ENCODE results near the gene PCDHA1.
"Not testable (repeated sequence)": the region's sequence is repeated elsewhere in the genome, so short reads cannot be mapped to it uniquely, and the experiment has no call there.

The PCDHA1 gene

GRCh38 chr5:140795259-140795641 lies 9.3 kb downstream of the PCDHA1 start:
- no peak for DNase-seq (ENCODE audit: extremely low read depth, insufficient read length)
- no peak for TF ChIP-seq CTCF (IDR thresholded peaks at IDR 0.05; ENCODE audit: insufficient read depth, low read length, poor library complexity, severe bottlenecking)
- H3K4me3 ChIP-seq (replicated peaks; ENCODE audit: low read depth, low read length): no peak overlapping the region
- no peaks in the 10 kb centered on the region for H3K27me3 ChIP-seq (replicated peaks; ENCODE audit: control insufficient read depth, insufficient read depth, low read length)
- no peaks in the 10 kb centered on the region for H3K36me3 ChIP-seq (ENCODE audit: control insufficient read depth, insufficient read depth, low read length)

- not testable (repeated sequence) for H3K36me3 ChIP-seq (ENCODE audit: control insufficient read depth, insufficient read depth, low read length); DNase-seq (ENCODE audit: extremely low read depth, insufficient read length); H3K27me3 ChIP-seq (replicated peaks; ENCODE audit: control insufficient read depth, insufficient read depth, low read length); H3K4me3 ChIP-seq (replicated peaks; ENCODE audit: low read depth, low read length)
Observed at GRCh38 chr5:140796072-140796717, 10.3 kb downstream of the PCDHA1 start.

- Histone ChIP-seq H3K36me3 (ENCODE audit: control insufficient read depth, insufficient read depth, low read length) (no peaks in the 10 kb centered on the region), H3K4me3 (replicated peaks; ENCODE audit: low read depth, low read length) (no peak overlapping the region), H3K27me3 (replicated peaks; ENCODE audit: control insufficient read depth, insufficient read depth, low read length) (no peaks in the 10 kb centered on the region)
- DNase-seq (ENCODE audit: extremely low read depth, insufficient read length): no peak
- TF ChIP-seq CTCF (IDR thresholded peaks at IDR 0.05; ENCODE audit: insufficient read depth, low read length, poor library complexity, severe bottlenecking): no peak
Observed at GRCh38 chr5:140796718-140797095, 10.8 kb downstream of the PCDHA1 start.

- Histone ChIP-seq H3K36me3 (ENCODE audit: control insufficient read depth, insufficient read depth, low read length) (no peaks in the 10 kb centered on the region), H3K4me3 (replicated peaks; ENCODE audit: low read depth, low read length) (no peak within 1 kb of the TSS), H3K27me3 (replicated peaks; ENCODE audit: control insufficient read depth, insufficient read depth, low read length) (no peaks in the 10 kb centered on the region)
- TF ChIP-seq CTCF (IDR thresholded peaks at IDR 0.05; ENCODE audit: insufficient read depth, low read length, poor library complexity, severe bottlenecking): no peak
- no peak for DNase-seq (ENCODE audit: extremely low read depth, insufficient read length)
Observed at GRCh38 chr5:140800816-140801493, 15.0 kb downstream of the PCDHA1 start, which contains the start of gene PCDHA3. Gene PCDHA3, plus strand, starts transcription at chr5:140801057.

- no peak overlapping the region for H3K4me3 ChIP-seq (replicated peaks; ENCODE audit: low read depth, low read length)
- H3K27me3 ChIP-seq (replicated peaks; ENCODE audit: control insufficient read depth, insufficient read depth, low read length): no peaks in the 10 kb centered on the region
- TF ChIP-seq CTCF (IDR thresholded peaks at IDR 0.05; ENCODE audit: insufficient read depth, low read length, poor library complexity, severe bottlenecking): no peak
- no peak for DNase-seq (ENCODE audit: extremely low read depth, insufficient read length)
- no peaks in the 10 kb centered on the region for H3K36me3 ChIP-seq (ENCODE audit: control insufficient read depth, insufficient read depth, low read length)
Observed at GRCh38 chr5:140801494-140801841, 15.5 kb downstream of the PCDHA1 start.

- H3K4me3 ChIP-seq (replicated peaks; ENCODE audit: low read depth, low read length); H3K27me3 ChIP-seq (replicated peaks; ENCODE audit: control insufficient read depth, insufficient read depth, low read length); H3K36me3 ChIP-seq (ENCODE audit: control insufficient read depth, insufficient read depth, low read length); DNase-seq (ENCODE audit: extremely low read depth, insufficient read length): not testable (repeated sequence)
Observed at GRCh38 chr5:140802381-140802780, 16.4 kb downstream of the PCDHA1 start.

Measured in GM06990 (cell line).